ENCODE results near the gene GNL2. TPM values are rescaled to one million over a fixed set of nuclear protein-coding genes. Genes with fewer than 3 reads are reported as not detected.
"Not testable (repeated sequence)": the region's sequence is repeated elsewhere in the genome, so short reads cannot be mapped to it uniquely, and the experiment has no call there.

Gene GNL2
- total RNA-seq, 1 donor, result 49.3 TPM

GRCh38 chr1:37557402-37557801, 38.3 kb downstream of the GNL2 start:
- no peaks in the 10 kb centered on the region for H3K9me3 ChIP-seq (ENCODE audit: low read depth, low read length)
- no peak overlapping the region for H3K4me3 ChIP-seq (ENCODE audit: low read length)
- H3K27me3 ChIP-seq (ENCODE audit: insufficient read depth, low read length), result no peaks in the 10 kb centered on the region
- peaks cover 21% of the 10 kb centered on the region for H3K4me1 ChIP-seq (ENCODE audit: insufficient read depth, low read length)

DNA sequence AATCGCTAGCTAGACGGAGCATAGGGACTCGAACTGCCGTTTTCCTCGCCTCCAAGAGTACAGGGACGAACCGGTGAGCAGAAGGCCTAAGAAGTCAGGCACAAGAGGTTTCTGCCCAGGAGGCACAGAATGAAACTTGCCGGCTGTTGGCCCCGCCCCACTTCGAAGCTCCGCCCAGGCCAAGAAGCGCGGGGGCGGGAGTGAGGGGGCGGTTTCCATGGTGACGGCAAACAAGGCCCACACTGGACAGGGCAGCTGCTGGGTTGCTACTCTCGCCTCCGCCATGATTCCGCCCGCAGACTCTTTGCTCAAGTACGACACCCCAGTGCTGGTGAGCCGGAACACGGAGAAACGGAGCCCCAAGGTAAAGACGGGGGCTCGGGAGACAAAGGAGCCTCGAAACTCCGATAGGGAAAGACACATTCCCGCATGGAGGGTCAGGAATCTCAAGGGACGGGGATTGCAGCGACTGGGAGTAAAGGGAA, 39.0 kb downstream of the GNL2 start, which contains the start of gene DNALI1:
DNALI1 (plus strand) TSS at position 229 of the 485 bp plus-strand sequence; CDS start at position 284, 55 bp downstream.
- no peak within 1 kb of the TSS for H3K4me3 ChIP-seq (ENCODE audit: low read length)
- H3K4me1 ChIP-seq (ENCODE audit: insufficient read depth, low read length), result peaks cover 23% of the 10 kb centered on the region
- no peaks in the 10 kb centered on the region for H3K27me3 ChIP-seq (ENCODE audit: insufficient read depth, low read length)
- H3K9me3 ChIP-seq (ENCODE audit: low read depth, low read length), result no peaks in the 10 kb centered on the region

DNA sequence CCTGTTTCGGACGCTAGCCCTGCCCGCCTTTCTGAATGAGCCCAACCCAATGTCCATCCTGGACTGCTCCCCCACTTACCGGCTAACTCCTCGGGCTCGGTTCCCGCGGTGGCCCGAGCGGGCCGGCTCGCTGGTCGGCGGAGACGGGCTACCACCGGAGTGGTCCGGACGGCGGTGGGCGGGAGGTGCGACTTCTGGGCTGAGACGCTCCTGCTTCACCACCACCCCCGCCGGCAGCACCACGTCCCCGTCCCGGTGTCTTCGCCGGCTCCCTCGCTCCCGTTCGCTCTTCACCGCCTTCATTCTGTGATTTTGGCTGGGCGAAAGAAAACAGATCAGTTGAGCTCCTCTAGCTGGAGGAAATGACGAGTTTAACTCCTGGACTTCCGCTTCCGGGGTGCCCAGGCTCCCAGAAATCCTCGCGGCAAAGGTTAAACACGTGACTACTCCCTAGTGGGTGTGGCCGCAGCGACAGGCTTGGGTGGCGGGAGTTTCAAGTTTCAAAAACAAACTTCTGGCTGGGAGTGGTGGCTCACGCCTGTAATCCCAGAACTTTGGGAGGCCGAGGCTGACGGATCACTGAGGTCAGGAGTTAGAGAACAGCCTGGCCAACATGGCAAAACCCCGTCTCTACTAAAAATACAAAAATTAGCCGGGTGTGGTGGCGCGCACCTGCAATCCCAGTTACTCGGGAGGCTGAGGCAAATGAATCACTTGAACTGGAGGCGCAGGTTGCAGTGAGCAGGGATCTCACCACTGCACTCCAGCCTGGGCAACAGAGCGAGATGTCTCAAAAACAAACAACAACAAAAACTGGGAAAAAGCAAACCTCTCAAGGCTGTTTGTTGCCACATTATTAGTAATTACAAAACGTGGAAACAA, 41.6 kb downstream of the GNL2 start, which contains the start of gene SNIP1:
SNIP1 (minus strand) TSS at position 367 of the 882 bp plus-strand sequence; CDS start at position 303, 64 bp downstream.
- peaks cover 28% of the 10 kb centered on the region for H3K4me1 ChIP-seq (ENCODE audit: insufficient read depth, low read length)
- H3K4me3 ChIP-seq (ENCODE audit: low read length), result peak within 1 kb of the TSS; percentile 95
- H3K9me3 ChIP-seq (ENCODE audit: low read depth, low read length), result no peaks in the 10 kb centered on the region
- H3K27me3 ChIP-seq (ENCODE audit: insufficient read depth, low read length), result no peaks in the 10 kb centered on the region

GRCh38 chr1:37553598-37553926, 42.2 kb downstream of the GNL2 start:
- Histone ChIP-seq H3K4me1 (ENCODE audit: insufficient read depth, low read length) (peaks cover 28% of the 10 kb centered on the region), H3K4me3 (ENCODE audit: low read length) (peak overlapping the region; percentile 95), H3K9me3 (ENCODE audit: low read depth, low read length) (no peaks in the 10 kb centered on the region), H3K27me3 (ENCODE audit: insufficient read depth, low read length) (no peaks in the 10 kb centered on the region)

DNA sequence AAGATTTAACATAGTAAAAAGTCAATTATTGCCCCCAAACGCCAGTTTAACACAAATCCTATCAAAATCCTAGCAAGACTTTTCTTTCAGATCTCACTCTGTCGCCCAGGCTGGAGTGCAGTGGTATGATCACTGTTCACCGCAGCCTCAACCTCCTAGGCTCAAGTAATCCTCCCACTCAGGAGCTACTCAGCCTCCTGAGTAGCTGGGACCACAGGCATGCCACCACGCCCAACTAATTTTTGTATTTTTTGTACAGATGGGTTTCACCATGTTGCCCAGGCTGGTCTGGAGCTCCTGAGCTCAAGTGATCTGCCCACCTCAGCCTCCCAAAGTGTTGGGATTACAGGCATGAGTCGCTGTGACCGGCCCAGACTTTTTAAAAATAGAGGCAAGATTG, 46.4 kb downstream of the GNL2 start:
- Histone ChIP-seq H3K27me3 (ENCODE audit: insufficient read depth, low read length) (no peaks in the 10 kb centered on the region), H3K4me1 (ENCODE audit: insufficient read depth, low read length) (peaks cover 21% of the 10 kb centered on the region), H3K4me3 (ENCODE audit: low read length) (no peak overlapping the region), H3K9me3 (ENCODE audit: low read depth, low read length) (no peaks in the 10 kb centered on the region)

- Histone ChIP-seq H3K4me3 (ENCODE audit: low read length) (no peak overlapping the region), H3K9me3 (ENCODE audit: low read depth, low read length) (no peaks in the 10 kb centered on the region), H3K4me1 (ENCODE audit: insufficient read depth, low read length) (peaks cover under 1% of the 10 kb centered on the region), H3K27me3 (ENCODE audit: insufficient read depth, low read length) (no peaks in the 10 kb centered on the region)
These were observed 50.7 kb downstream of the GNL2 start for GRCh38 chr1:37545019-37545418.

GRCh38 chr1:37544530-37544929, 51.2 kb downstream of the GNL2 start:
- H3K9me3 ChIP-seq (ENCODE audit: low read depth, low read length), result no peaks in the 10 kb centered on the region
- no peak overlapping the region for H3K4me3 ChIP-seq (ENCODE audit: low read length)
- no peaks in the 10 kb centered on the region for H3K4me1 ChIP-seq (ENCODE audit: insufficient read depth, low read length)
- H3K27me3 ChIP-seq (ENCODE audit: insufficient read depth, low read length), result no peaks in the 10 kb centered on the region

DNA sequence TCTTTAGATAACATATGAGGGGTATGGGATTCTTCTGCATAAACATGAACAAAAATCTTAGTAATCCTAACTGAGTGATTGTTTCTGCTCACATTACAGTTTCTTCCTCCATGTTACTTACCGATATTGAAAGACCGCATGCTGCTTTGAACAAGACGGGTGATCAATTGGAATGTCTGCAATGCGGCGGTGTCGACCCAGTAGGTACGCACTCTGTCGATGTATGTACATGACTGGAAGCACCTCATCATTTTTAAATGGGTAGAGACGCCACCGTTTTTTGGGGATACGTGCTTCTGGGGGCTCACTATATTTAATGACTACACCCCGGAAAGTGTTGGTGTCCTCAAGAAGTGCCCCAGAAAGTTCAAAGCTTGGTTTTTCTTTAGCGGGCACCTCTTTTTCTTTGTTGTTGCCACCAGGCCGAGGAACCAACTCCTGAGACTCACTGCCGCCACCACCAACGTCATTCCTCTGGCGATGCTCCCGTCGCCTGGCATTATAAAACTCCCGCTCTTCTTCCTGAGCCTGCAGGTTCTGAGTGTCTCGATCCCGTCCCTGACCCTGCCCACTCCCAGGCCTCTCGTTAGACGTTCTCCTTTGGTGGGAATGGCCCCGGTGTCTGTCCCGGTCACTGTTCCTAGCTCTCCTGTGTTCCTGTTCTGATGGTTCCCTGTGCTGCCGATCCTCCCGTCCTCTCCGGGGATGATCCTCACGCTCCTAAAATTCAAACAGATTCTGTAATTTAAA, 55.5 kb downstream of the GNL2 start:
- Histone ChIP-seq H3K9me3 (ENCODE audit: low read depth, low read length) (no peaks in the 10 kb centered on the region), H3K27me3 (ENCODE audit: insufficient read depth, low read length) (no peaks in the 10 kb centered on the region), H3K4me3 (ENCODE audit: low read length) (no peak overlapping the region), H3K4me1 (ENCODE audit: insufficient read depth, low read length) (no peaks in the 10 kb centered on the region)

DNA sequence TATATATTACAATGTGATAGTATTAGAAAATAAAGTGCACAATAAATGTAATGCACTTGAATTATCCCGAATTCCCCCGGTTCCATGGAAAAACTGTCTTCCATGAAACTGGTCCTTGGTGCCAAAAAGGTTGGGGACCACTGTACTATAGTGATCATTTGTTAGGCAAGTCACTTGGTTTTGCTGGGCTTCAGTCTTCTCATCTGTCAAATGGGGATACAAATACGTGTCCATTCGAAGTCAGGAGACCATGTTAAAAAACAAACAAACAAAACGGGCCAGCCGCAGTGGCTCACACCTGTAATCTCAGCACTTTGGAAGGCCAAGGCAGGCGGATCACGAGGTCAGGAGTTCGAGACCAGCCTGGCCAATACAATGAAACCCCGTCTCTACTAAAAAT, 56.6 kb downstream of the GNL2 start:
- not testable (repeated sequence) for H3K4me3 ChIP-seq (ENCODE audit: low read length); H3K9me3 ChIP-seq (ENCODE audit: low read depth, low read length); H3K27me3 ChIP-seq (ENCODE audit: insufficient read depth, low read length); H3K4me1 ChIP-seq (ENCODE audit: insufficient read depth, low read length)

DNA sequence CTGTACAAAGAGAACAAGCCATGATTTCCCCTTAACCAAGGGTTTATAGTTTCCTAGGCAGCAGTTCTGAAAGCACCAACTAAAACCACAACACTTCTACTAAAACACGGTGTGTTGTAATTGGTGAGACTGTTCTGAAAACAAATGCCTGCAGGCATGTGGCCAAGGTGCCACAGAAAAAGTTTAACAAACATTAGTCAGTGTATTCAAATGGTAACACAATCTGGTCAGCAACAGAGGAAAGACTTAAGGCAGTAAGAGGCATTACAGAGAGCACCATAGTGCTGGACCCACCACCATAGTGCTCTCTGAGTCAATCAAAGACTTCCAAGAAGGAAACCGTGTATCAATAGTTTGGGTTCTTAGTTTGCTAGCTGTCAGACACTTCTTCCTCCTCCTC, 58.4 kb downstream of the GNL2 start:
- no peak overlapping the region for H3K4me3 ChIP-seq (ENCODE audit: low read length)
- H3K27me3 ChIP-seq (ENCODE audit: insufficient read depth, low read length), result no peaks in the 10 kb centered on the region
- H3K9me3 ChIP-seq (ENCODE audit: low read depth, low read length), result no peaks in the 10 kb centered on the region
- no peaks in the 10 kb centered on the region for H3K4me1 ChIP-seq (ENCODE audit: insufficient read depth, low read length)

- H3K27me3 ChIP-seq (ENCODE audit: insufficient read depth, low read length), result no peaks in the 10 kb centered on the region
- H3K4me1 ChIP-seq (ENCODE audit: insufficient read depth, low read length), result no peaks in the 10 kb centered on the region
- no peak overlapping the region for H3K4me3 ChIP-seq (ENCODE audit: low read length)
- H3K9me3 ChIP-seq (ENCODE audit: low read depth, low read length), result no peaks in the 10 kb centered on the region
These were observed 62.2 kb downstream of the GNL2 start for GRCh38 chr1:37533317-37534093.

DNA sequence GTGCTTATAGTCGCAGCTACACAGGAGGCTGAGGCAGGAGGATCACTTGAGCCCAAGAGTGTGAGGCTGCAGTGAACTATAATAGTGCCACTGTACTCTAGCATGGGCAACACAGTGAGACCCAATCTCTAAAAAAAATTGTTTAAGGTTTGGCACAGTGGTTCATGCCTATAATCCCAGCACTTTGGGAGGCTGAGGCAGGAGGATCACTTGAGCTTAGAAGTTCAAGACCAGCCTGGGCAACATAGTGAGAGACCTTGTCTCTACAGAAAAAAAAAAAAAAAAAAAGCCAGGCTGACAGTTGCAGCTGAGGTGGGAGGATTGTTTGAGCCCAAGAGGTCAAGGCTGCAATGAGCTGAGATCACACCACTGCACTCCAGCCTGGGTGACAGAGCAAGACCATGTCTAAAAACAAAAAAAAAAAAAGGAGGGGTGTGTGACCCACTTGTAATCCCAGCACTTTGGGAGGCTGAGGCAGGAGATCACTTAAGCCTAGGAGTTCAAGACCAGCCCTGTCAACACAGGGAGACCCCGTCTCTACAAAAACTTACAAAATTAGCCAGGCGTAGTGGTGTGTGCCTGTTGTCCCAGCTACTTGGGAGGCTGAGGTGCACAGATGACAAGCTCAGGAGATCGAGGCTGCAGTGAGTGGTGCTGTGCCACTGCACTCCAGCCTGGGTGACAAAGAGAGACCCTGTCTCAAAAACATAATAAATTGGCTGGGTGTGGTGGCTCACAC, 63.1 kb downstream of the GNL2 start:
- not testable (repeated sequence) for H3K9me3 ChIP-seq (ENCODE audit: low read depth, low read length); H3K27me3 ChIP-seq (ENCODE audit: insufficient read depth, low read length); H3K4me1 ChIP-seq (ENCODE audit: insufficient read depth, low read length); H3K4me3 ChIP-seq (ENCODE audit: low read length)

- not testable (repeated sequence) for H3K4me3 ChIP-seq (ENCODE audit: low read length); H3K9me3 ChIP-seq (ENCODE audit: low read depth, low read length); H3K4me1 ChIP-seq (ENCODE audit: insufficient read depth, low read length); H3K27me3 ChIP-seq (ENCODE audit: insufficient read depth, low read length)
These were observed 65.8 kb downstream of the GNL2 start for GRCh38 chr1:37529888-37530287.

GRCh38 chr1:37519613-37520012, 76.1 kb downstream of the GNL2 start:
- H3K27me3 ChIP-seq (ENCODE audit: insufficient read depth, low read length), result no peaks in the 10 kb centered on the region
- H3K9me3 ChIP-seq (ENCODE audit: low read depth, low read length), result no peaks in the 10 kb centered on the region
- peak overlapping the region; percentile 29 for H3K4me3 ChIP-seq (ENCODE audit: low read length)
- peaks cover 9% of the 10 kb centered on the region for H3K4me1 ChIP-seq (ENCODE audit: insufficient read depth, low read length)

Measured in mononuclear cell (primary cell).